Trophoblast cell (in vitro differentiated cells and primary cell): Measurements from ENCODE around the gene EXD3.
"Not testable (repeated sequence)": the region's sequence is repeated elsewhere in the genome, so short reads cannot be mapped to it uniquely, and the experiment has no call there.

Experiments
- DNase-seq, 2 donors: peaks; one replicate each; pipeline ENCODE4 v3.0.0-alpha.2; 2016
- H2AFZ ChIP-seq: 2 replicates; pipeline ENCODE4 v1.6.1; 2013; ENCODE audit warnings: low read length, moderate library complexity, mild to moderate bottlenecking; ENCODE audit not compliant: insufficient read depth, poor library complexity
- H2AK5ac ChIP-seq: 2 replicates; pipeline ENCODE4 v1.6.1; 2013; ENCODE audit warnings: mild to moderate bottlenecking, low read length
- H2BK120ac ChIP-seq: 2 replicates; pipeline ENCODE4 v1.6.1; 2013; ENCODE audit warnings: low read length, mild to moderate bottlenecking, moderate library complexity; ENCODE audit not compliant: insufficient read depth, poor library complexity
- H2BK12ac ChIP-seq: 2 replicates; pipeline ENCODE4 v1.6.1; 2013; ENCODE audit warnings: mild to moderate bottlenecking, low read length, moderate library complexity
- H2BK5ac ChIP-seq: 2 replicates; pipeline ENCODE4 v1.6.1; 2013; ENCODE audit warnings: low read length, low read depth, moderate library complexity, mild to moderate bottlenecking; ENCODE audit not compliant: poor library complexity
- H3K14ac ChIP-seq: 2 replicates; pipeline ENCODE4 v1.6.1; 2013; ENCODE audit warnings: mild to moderate bottlenecking, low read length
- H3K18ac ChIP-seq: 2 replicates; pipeline ENCODE4 v1.6.1; 2013; ENCODE audit warnings: mild to moderate bottlenecking, low read length
- H3K23ac ChIP-seq: 2 replicates; pipeline ENCODE4 v1.6.1; 2013; ENCODE audit warnings: low read length
- H3K27ac ChIP-seq: 2 replicates; pipeline ENCODE4 v1.5.1; 2013; ENCODE audit warnings: low read depth, mild to moderate bottlenecking, inconsistent platforms, low read length, moderate library complexity
- H3K27me3 ChIP-seq: 2 replicates; pipeline ENCODE4 v1.6.1; 2013; ENCODE audit warnings: inconsistent platforms, mild to moderate bottlenecking, low read length, moderate library complexity; ENCODE audit not compliant: insufficient read depth
- H3K36me3 ChIP-seq, 2 experiments: 1 replicate in 1 of 2; 2 replicates in 1 of 2; pipeline ENCODE4 v1.6.1; 2013; ENCODE audit warnings: low read length in 2 of 2, mild to moderate bottlenecking in 2 of 2, moderate library complexity in 1 of 2; ENCODE audit not compliant: insufficient read depth in 2 of 2, control insufficient read depth in 1 of 2
- H3K4ac ChIP-seq: 2 replicates; pipeline ENCODE4 v1.6.1; 2013; ENCODE audit warnings: low read depth, mild to moderate bottlenecking, low read length, moderate library complexity
- H3K4me1 ChIP-seq, 2 experiments: 1 replicate in 1 of 2; 2 replicates in 1 of 2; pipeline ENCODE4 v1.6.1; 2013; ENCODE audit warnings: low read length in 2 of 2, mild to moderate bottlenecking in 2 of 2, moderate library complexity in 1 of 2; ENCODE audit not compliant: insufficient read depth in 2 of 2, control insufficient read depth in 1 of 2
- H3K4me2 ChIP-seq: 2 replicates; pipeline ENCODE4 v1.6.1; 2013; ENCODE audit warnings: inconsistent platforms, mild to moderate bottlenecking, low read length, moderate library complexity
- H3K4me3 ChIP-seq: 2 replicates; pipeline ENCODE4 v1.5.1; 2013; ENCODE audit warnings: mild to moderate bottlenecking, low read depth, low read length, inconsistent platforms
- H3K79me1 ChIP-seq: one replicate; pipeline ENCODE4 v1.6.1; 2013; ENCODE audit warnings: low read length
- H3K79me2 ChIP-seq: 2 replicates; pipeline ENCODE4 v1.6.1; 2013; ENCODE audit warnings: low read length, mild to moderate bottlenecking; ENCODE audit not compliant: control insufficient read depth, insufficient read depth, poor library complexity
- H3K9ac ChIP-seq: 2 replicates; pipeline ENCODE4 v1.6.1; 2013; ENCODE audit warnings: mild to moderate bottlenecking, low read length
- H3K9me3 ChIP-seq: 2 replicates; pipeline ENCODE4 v1.6.1; 2013; ENCODE audit warnings: low read depth, mild to moderate bottlenecking, control low read depth, inconsistent platforms, low read length; ENCODE audit not compliant: insufficient read depth
- H4K12ac ChIP-seq: 2 replicates; pipeline ENCODE4 v1.6.1; 2013; ENCODE audit warnings: low read depth, mild to moderate bottlenecking, low read length, moderate library complexity
- H4K8ac ChIP-seq: 2 replicates; pipeline ENCODE4 v1.6.1; 2013; ENCODE audit warnings: low read depth, mild to moderate bottlenecking, low read length, moderate library complexity
- H4K91ac ChIP-seq: one replicate; pipeline ENCODE4 v1.6.1; 2013; ENCODE audit warnings: low read depth, mild to moderate bottlenecking, low read length, moderate library complexity
- WGBS: extraction: QIAGEN DNeasy Blood & Tissue Kit; methylation state at CpG from one replicate; pipeline ENCODE4 v1.1.7; 2013; ENCODE audit warnings: missing lambda C conversion rate; ENCODE audit not compliant: insufficient read length, insufficient coverage; ENCODE audit errors: extremely low coverage; 5-methylcytosine and 5-hydroxymethylcytosine counted together

EXD3 gene

GRCh38 chr9:137339908-137340462 is 83.0 kb downstream of the EXD3 start:
- not testable (repeated sequence) for H2BK12ac ChIP-seq, H2AK5ac ChIP-seq, H4K8ac ChIP-seq, H3K4me3 ChIP-seq, H3K9ac ChIP-seq, H3K4me1 ChIP-seq, H3K4ac ChIP-seq, H2BK120ac ChIP-seq, H3K79me1 ChIP-seq, H3K27me3 ChIP-seq, H4K12ac ChIP-seq, H2AFZ ChIP-seq, H3K23ac ChIP-seq, H3K14ac ChIP-seq, H3K18ac ChIP-seq, H4K91ac ChIP-seq, H3K4me2 ChIP-seq, H3K79me2 ChIP-seq, H2BK5ac ChIP-seq, DNase-seq, H3K36me3 ChIP-seq, H3K27ac ChIP-seq
- no CpG with 5 or more reads among the region's 12 CpGs for WGBS
- H3K9me3 ChIP-seq, result peaks cover 11% of the 10 kb centered on the region

DNA sequence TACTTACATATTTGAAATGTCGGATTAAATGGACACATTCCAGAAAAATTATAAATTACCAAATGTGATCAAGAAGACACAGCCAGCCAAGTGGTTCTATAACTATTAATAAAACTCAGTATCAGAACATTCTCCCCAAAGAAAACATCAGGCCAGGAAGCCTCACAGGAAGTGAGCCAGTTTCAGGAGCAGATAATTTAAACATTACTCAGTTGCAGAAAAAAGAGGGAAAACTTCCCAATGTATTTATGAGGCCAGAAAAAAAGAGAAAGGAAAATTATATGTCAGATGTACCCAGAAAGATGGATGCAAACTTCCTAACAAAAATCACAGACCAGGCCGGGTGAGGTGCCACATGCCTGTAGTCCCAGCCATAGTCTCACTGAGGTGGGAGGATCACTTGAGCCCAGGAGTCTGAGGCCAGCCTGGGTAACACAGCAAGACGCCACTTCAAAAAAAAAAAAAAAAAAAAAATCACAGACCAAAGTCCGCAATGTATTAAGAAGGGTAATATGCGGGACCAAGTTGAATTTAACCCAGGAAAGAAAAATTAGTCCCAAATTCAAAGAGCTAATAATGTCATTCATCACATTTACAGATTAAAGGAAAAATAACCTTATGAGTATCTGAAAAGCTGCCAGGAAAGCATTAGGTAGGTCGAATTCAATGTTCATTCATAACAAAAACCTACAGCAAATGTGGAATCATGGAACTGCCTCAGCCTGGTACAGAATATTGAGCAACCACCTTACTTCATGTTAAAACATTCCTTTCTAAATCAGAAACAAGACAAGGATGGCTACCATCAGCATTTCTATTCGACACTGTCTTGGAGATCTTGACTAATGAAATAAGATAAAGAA is 83.7 kb downstream of the EXD3 start:
- Histone ChIP-seq H3K18ac (no peak overlapping the region), H2BK120ac (no peak overlapping the region), H4K91ac (no peak overlapping the region), H3K79me1 (no peaks in the 10 kb centered on the region), H3K27me3 (no peaks in the 10 kb centered on the region), H3K4me2 (no peak overlapping the region), H4K8ac (no peak overlapping the region), H3K27ac (no peak overlapping the region), H2AK5ac (no peak overlapping the region), H3K23ac (no peak overlapping the region), H3K79me2 (no peaks in the 10 kb centered on the region), H3K36me3 (no peaks in the 10 kb centered on the region), H3K9ac (no peak overlapping the region), H3K9me3 (peaks cover 8% of the 10 kb centered on the region), H2BK12ac (no peak overlapping the region), H3K4me1 (no peaks in the 10 kb centered on the region), H3K4me3 (no peak overlapping the region), H2AFZ (no peak overlapping the region), H4K12ac (no peak overlapping the region), H3K4ac (no peak overlapping the region), H3K14ac (no peak overlapping the region), H2BK5ac (no peak overlapping the region)
- DNase-seq, result no peak
- no CpG with 5 or more reads among the region's 7 CpGs for WGBS

DNA sequence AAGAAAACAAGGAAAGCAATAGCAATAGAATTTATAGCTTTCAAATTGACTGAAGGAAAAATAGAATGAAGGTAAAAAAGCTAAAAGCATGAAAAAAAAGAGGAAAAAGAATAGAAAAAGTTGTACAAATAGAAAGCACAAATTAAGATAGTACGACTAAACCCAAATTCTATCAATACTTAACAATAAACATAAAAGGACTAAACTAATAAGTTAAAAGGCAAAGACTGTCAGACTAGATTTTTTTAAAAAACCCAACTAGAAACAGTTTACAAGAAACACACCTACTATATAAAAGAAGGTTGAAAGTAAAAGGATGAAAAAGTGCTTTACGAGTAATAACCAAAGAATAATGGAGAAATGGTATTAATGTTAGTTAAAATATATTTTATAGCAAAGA is 86.2 kb downstream of the EXD3 start:
- no peak overlapping the region for H3K9ac ChIP-seq
- H2AK5ac ChIP-seq, result no peak overlapping the region
- H4K8ac ChIP-seq, result no peak overlapping the region
- H3K4me3 ChIP-seq, result no peak overlapping the region
- no peaks in the 10 kb centered on the region for H3K79me2 ChIP-seq
- no peaks in the 10 kb centered on the region for H3K79me1 ChIP-seq
- no peak overlapping the region for H3K4me2 ChIP-seq
- no peak overlapping the region for H2BK12ac ChIP-seq
- H2BK5ac ChIP-seq, result no peak overlapping the region
- DNase-seq, result no peak
- no peak overlapping the region for H3K23ac ChIP-seq
- H3K4me1 ChIP-seq, result no peaks in the 10 kb centered on the region
- no peak overlapping the region for H4K12ac ChIP-seq
- no peaks in the 10 kb centered on the region for H3K36me3 ChIP-seq
- H2BK120ac ChIP-seq, result no peak overlapping the region
- H3K4ac ChIP-seq, result no peak overlapping the region
- no peak overlapping the region for H3K18ac ChIP-seq
- H2AFZ ChIP-seq, result no peak overlapping the region
- H3K27me3 ChIP-seq, result no peaks in the 10 kb centered on the region
- H4K91ac ChIP-seq, result no peak overlapping the region
- no peak overlapping the region for H3K27ac ChIP-seq
- H3K9me3 ChIP-seq, result peaks cover 4% of the 10 kb centered on the region
- no peak overlapping the region for H3K14ac ChIP-seq
- WGBS, result no CpG with 5 or more reads among the region's 2 CpGs

DNA sequence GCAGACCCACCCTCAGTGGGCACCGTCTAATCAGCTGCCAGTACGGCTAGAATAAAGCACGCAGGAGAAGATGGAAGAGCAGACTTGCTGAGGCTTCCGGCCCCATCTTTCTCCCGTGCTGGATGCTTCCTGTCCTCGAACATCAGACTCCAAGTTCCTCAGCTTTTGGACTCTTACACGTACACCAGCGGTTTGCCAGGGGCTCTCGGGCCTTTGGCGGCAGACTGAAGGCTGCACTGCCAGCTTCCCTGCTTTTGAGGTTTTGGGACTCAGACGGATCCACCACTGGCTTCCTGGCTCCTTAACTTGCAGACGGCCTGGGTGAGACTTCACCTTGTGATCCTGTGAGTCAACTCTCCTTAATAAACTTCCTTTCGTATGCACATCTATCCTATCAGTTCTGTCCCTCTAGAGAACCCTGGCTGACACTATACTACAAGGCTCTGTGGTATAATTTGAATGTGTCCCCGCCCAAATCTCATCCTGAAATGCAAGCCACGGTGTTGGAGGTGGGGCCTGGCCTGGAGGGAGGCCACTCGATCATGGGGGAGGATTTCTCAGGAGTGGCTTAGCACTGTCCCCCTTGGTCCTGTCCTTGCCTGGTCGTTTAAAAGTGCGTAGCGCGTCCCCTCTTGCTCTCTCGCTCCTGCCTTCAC is 89.8 kb downstream of the EXD3 start:
- Histone ChIP-seq H3K79me2 (no peaks in the 10 kb centered on the region), H3K27ac (no peak overlapping the region)
- WGBS, result no CpG with 5 or more reads among the region's 21 CpGs

More for the DNA sequence above, 89.8 kb downstream of the EXD3 start:
- Histone ChIP-seq H3K18ac (no peak overlapping the region), H3K79me1 (no peaks in the 10 kb centered on the region), H4K8ac (no peak overlapping the region), H3K36me3 (no peaks in the 10 kb centered on the region), H3K9ac (no peak overlapping the region), H3K23ac (peak overlapping the region; percentile 5), H3K4me3 (no peak overlapping the region), H3K4me1 (no peaks in the 10 kb centered on the region), H2AFZ (no peak overlapping the region), H4K12ac (no peak overlapping the region), H3K4me2 (no peak overlapping the region), H4K91ac (no peak overlapping the region), H3K27me3 (no peaks in the 10 kb centered on the region), H2BK120ac (no peak overlapping the region), H3K14ac (no peak overlapping the region), H3K9me3 (peaks cover 8% of the 10 kb centered on the region), H2BK5ac (no peak overlapping the region), H3K4ac (no peak overlapping the region), H2BK12ac (no peak overlapping the region), H2AK5ac (no peak overlapping the region)
- no peak for DNase-seq
